Activated CD8-positive, alpha-beta memory T cell treated with anti-CD3 and anti-CD28 coated beads, Interleukin-2, amount 10 ng/mL, durations not matched to agents 7 days and 5 days (primary cell): ENCODE measurements around the gene OCSTAMP. TPM values are rescaled to one million over a fixed set of nuclear protein-coding genes. Genes with fewer than 3 reads are reported as not detected.

ENCODE experiments used
- ATAC-seq: fragments of 150-1000 bp; cut with Tn5 transposase; one replicate; pipeline ENCODE4 v1.10.0; 2021; ENCODE audit warnings: moderate library complexity
- CTCF ChIA-PET: fragments of 350-600 bp; sonication (Branson Sonifier 250); formaldehyde crosslinking; loops from one replicate; lab custom pipeline; 2021; ENCODE audit warnings: antibody characterized with exemption; lab: Charles Lee
- DNase-seq: peaks from one replicate; pipeline ENCODE4 v3.0.0-alpha.2; 2020
- H3K27ac Mint-ChIP-seq: one replicate; pipeline ENCODE4 v1.8.0; 2021; ENCODE audit warnings: mild to moderate bottlenecking, mixed read lengths
- H3K27me3 Mint-ChIP-seq: one replicate; pipeline ENCODE4 v1.8.0; 2021; ENCODE audit warnings: mixed read lengths
- H3K36me3 Mint-ChIP-seq: one replicate; pipeline ENCODE4 v1.8.0; 2021; ENCODE audit warnings: mild to moderate bottlenecking, mixed read lengths
- H3K4me1 Mint-ChIP-seq: one replicate; pipeline ENCODE4 v1.8.0; 2021; ENCODE audit warnings: mixed read lengths
- H3K4me3 Mint-ChIP-seq: one replicate; pipeline ENCODE4 v1.8.0; 2021; ENCODE audit warnings: mild to moderate bottlenecking, moderate library complexity, mixed read lengths
- H3K9me3 Mint-ChIP-seq: one replicate; pipeline ENCODE4 v1.8.0; 2022; ENCODE audit warnings: low read depth, mixed read lengths
- total RNA-seq, 2 experiments: library from RNA; stranded (reverse); gene quantifications; one replicate each; pipeline ENCODE4 v1.2.3, GENCODE V29; 2021

OCSTAMP gene
- total RNA-seq, 2 experiments from 2014 or later: not detected

DNA sequence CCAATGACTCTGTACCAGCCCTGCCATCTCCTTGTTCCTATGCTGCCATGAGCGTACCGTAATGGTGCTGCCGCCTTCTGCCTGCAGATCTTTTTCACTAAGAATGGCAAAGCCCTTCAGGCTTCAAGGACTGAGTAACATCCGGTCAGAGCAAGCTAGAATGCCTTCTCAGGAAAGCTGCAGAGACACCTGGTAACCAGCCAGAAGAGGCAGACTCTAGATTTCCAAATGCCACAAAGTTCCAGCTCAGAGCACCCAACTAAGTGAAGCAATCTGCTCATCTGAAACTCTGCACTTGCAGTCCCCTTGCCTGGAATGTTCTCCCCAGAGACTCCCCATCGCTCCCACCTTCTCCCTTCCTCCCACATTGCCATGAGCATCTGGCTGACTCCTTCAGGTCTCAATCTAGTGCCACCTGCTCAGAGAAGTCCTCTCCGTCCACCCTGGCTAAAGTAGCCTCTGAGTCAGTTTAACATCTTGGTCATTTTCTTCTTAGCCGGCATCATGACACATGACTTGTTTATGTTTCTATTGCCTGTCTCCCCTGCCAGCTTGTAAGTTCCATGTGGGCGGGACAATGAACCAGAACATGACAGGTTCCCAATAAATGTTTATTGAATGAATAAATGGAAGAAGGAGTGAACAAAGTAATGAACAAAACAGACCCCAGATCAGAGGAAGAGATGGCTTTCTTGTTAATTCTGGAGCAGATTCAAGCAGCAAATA lies 6.9 kb upstream of the OCSTAMP start:
- ATAC-seq (no peak), DNase-seq (no peak)
- Mint-ChIP-seq H3K27ac (no peak overlapping the region), H3K9me3 (no peaks in the 10 kb centered on the region), H3K4me1 (peaks cover 68% of the 10 kb centered on the region), H3K27me3 (no peaks in the 10 kb centered on the region), H3K4me3 (no peak overlapping the region), H3K36me3 (peaks cover 6% of the 10 kb centered on the region)
- CTCF ChIA-PET: interaction anchor here (0.8 to 5.8 kb wide), 4 partner anchors 13 to 40 kb away, joined by 3 to 28 read pairs (median 3); no protein-coding TSS in a partner anchor

- ATAC-seq (no peak), DNase-seq (no peak)
- Mint-ChIP-seq H3K27me3 (no peaks in the 10 kb centered on the region), H3K4me3 (no peak overlapping the region), H3K27ac (peak overlapping the region; percentile 33), H3K36me3 (peaks cover 6% of the 10 kb centered on the region), H3K9me3 (no peaks in the 10 kb centered on the region), H3K4me1 (peaks cover 80% of the 10 kb centered on the region)
- CTCF ChIA-PET: interaction anchor here (0.6 to 1.8 kb wide), 3 partner anchors 8 to 10 kb away, joined by 3 to 7 read pairs (median 3); no protein-coding TSS in a partner anchor
These were observed 5.0 kb upstream of the OCSTAMP start for GRCh38 chr20:46555370-46555956.

DNA sequence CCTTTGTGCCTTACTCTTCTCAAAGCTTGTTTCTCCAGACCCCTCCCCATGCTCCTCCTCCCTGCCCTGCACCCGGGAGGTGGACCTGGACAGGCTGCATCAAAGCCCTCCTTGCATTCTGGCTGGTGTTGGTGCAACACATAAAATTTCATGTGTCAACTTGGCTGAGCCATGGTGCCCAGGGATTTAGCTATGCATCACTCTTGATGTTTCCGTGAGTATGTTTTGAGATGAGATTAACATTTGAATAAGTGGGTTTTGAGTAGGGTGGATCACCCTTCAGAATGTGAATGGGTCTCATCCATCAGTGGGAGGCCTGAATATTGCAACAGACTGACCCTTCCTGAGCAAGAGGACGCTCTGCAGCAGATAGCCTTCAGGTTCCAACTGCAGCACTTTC lies 4.4 kb upstream of the OCSTAMP start:
- no peak overlapping the region for H3K27ac Mint-ChIP-seq
- CTCF ChIA-PET: interaction anchor here (1.8 to 9.2 kb wide), 2 partner anchors 6 to 10 kb away, joined by 7 to 69 read pairs; no protein-coding TSS in a partner anchor
- no peak for ATAC-seq
- no peaks in the 10 kb centered on the region for H3K27me3 Mint-ChIP-seq
- no peak for DNase-seq
- peaks cover 79% of the 10 kb centered on the region for H3K4me1 Mint-ChIP-seq
- H3K4me3 Mint-ChIP-seq: no peak overlapping the region
- no peaks in the 10 kb centered on the region for H3K9me3 Mint-ChIP-seq
- peaks cover 6% of the 10 kb centered on the region for H3K36me3 Mint-ChIP-seq

GRCh38 chr20:46553926-46554325 lies 3.5 kb upstream of the OCSTAMP start:
- no peaks in the 10 kb centered on the region for H3K27me3 Mint-ChIP-seq
- peak overlapping the region; percentile 13 for H3K27ac Mint-ChIP-seq
- no peak for DNase-seq
- no peak overlapping the region for H3K4me3 Mint-ChIP-seq
- ATAC-seq: no peak
- H3K4me1 Mint-ChIP-seq: peaks cover 73% of the 10 kb centered on the region
- CTCF ChIA-PET: interaction anchor here (1.8 to 9.2 kb wide), 5 partner anchors 7 to 135 kb away, joined by 7 to 69 read pairs (median 15); partner anchors contain the start of gene TP53RK
- no peaks in the 10 kb centered on the region for H3K9me3 Mint-ChIP-seq
- peaks cover 6% of the 10 kb centered on the region for H3K36me3 Mint-ChIP-seq

DNA sequence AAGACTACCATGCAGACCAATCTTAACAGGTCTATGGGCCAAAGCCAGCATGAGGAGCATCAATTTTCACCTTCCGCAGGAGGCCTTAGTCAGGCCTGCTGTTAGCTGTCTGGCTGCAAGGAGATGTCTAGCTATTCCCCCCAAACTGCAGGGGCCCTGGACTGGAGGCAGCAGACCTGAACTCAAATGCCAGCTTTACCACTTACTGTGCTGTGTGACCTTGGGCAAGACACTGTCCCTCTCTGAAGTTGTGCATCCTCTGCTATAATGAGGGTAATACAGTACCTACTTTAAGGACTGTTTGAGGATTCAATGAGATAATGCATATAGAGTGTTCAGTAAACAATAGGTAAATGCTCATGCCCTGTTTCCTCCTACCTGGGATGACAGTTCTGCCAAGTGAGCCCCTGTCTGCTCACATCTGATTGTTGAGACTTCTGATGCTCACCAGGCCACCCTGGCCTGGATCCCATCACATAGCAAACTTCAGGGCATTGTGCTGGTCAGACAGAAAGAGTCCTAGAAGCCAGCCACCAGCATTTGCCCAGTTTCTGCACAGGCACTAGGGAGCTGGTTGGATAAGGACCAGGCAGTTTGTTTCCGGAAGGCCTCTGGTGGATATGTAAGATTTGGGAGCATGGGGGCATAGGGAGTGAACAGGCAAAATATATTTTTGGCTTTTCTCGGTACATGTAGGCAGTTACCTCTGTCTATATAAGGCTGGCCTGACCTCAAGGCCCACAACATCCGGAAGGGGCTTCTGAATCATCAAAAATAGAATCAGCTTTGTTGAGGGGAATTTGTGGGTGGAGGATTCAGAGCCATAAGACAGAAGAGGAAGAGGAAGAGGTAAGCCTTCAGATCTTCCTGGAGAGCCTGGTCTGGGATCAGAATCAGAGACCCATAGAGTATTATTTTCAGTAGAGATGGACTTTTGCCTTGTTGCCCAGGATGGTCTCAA lies 2.3 kb upstream of the OCSTAMP start:
- Mint-ChIP-seq H3K27ac (peak overlapping the region; percentile 88), H3K36me3 (peaks cover 6% of the 10 kb centered on the region), H3K4me1 (peaks cover 66% of the 10 kb centered on the region), H3K4me3 (peak overlapping the region; percentile 39), H3K27me3 (no peaks in the 10 kb centered on the region), H3K9me3 (no peaks in the 10 kb centered on the region)
- CTCF ChIA-PET: interaction anchor here (0.7 to 9.2 kb wide), 7 partner anchors 8 to 137 kb away, joined by 3 to 69 read pairs (median 11); partner anchors contain the start of genes TP53RK and ZNF334
- DNase-seq (peak; percentile 92), ATAC-seq (peak; percentile 91)

GRCh38 chr20:46551522-46552381 lies 1.3 kb upstream of the OCSTAMP start:
- Mint-ChIP-seq H3K4me1 (peaks cover 58% of the 10 kb centered on the region), H3K4me3 (no peak overlapping the region), H3K27me3 (no peaks in the 10 kb centered on the region), H3K9me3 (no peaks in the 10 kb centered on the region), H3K27ac (peak overlapping the region; percentile 88), H3K36me3 (peaks cover 6% of the 10 kb centered on the region)
- DNase-seq (no peak), ATAC-seq (no peak)
- CTCF ChIA-PET: interaction anchor here (0.7 to 9.2 kb wide), 7 partner anchors 7 to 138 kb away, joined by 3 to 69 read pairs (median 11); partner anchors contain the start of genes TP53RK and ZNF334

GRCh38 chr20:46549188-46549972 lies 1.1 kb downstream of the OCSTAMP start:
- no peak for DNase-seq
- H3K27me3 Mint-ChIP-seq: no peaks in the 10 kb centered on the region
- CTCF ChIA-PET: interaction anchor here (1.1 to 9.2 kb wide), 9 partner anchors 11 to 201 kb away, joined by 3 to 69 read pairs (median 4); no protein-coding TSS in a partner anchor
- H3K9me3 Mint-ChIP-seq: no peaks in the 10 kb centered on the region
- H3K36me3 Mint-ChIP-seq: peaks cover 2% of the 10 kb centered on the region
- H3K4me3 Mint-ChIP-seq: no peak overlapping the region
- no peak for ATAC-seq
- H3K4me1 Mint-ChIP-seq: peaks cover 41% of the 10 kb centered on the region
- no peak overlapping the region for H3K27ac Mint-ChIP-seq

GRCh38 chr20:46548688-46549087 lies 1.8 kb downstream of the OCSTAMP start:
- no peak overlapping the region for H3K4me3 Mint-ChIP-seq
- CTCF ChIA-PET: interaction anchor here (1.5 to 9.2 kb wide), 2 partner anchors 12 to 27 kb away, joined by 4 to 69 read pairs; no protein-coding TSS in a partner anchor

GRCh38 chr20:46547995-46548394 lies 2.5 kb downstream of the OCSTAMP start:
- Mint-ChIP-seq H3K9me3 (no peaks in the 10 kb centered on the region), H3K4me3 (no peak overlapping the region), H3K36me3 (no peaks in the 10 kb centered on the region), H3K27ac (no peak overlapping the region), H3K27me3 (no peaks in the 10 kb centered on the region), H3K4me1 (peaks cover 38% of the 10 kb centered on the region)
- no peak for ATAC-seq
- DNase-seq: no peak
- CTCF ChIA-PET: interaction anchor here (1.2 to 9.2 kb wide), 2 partner anchors 13 to 133 kb away, joined by 3 to 69 read pairs; no protein-coding TSS in a partner anchor

More at GRCh38 chr20:46548688-46549087, 1.8 kb downstream of the OCSTAMP start:
- Mint-ChIP-seq H3K4me1 (peaks cover 40% of the 10 kb centered on the region), H3K27ac (no peak overlapping the region), H3K27me3 (no peaks in the 10 kb centered on the region), H3K9me3 (no peaks in the 10 kb centered on the region), H3K36me3 (no peaks in the 10 kb centered on the region)
- ATAC-seq (no peak), DNase-seq (no peak)

DNA sequence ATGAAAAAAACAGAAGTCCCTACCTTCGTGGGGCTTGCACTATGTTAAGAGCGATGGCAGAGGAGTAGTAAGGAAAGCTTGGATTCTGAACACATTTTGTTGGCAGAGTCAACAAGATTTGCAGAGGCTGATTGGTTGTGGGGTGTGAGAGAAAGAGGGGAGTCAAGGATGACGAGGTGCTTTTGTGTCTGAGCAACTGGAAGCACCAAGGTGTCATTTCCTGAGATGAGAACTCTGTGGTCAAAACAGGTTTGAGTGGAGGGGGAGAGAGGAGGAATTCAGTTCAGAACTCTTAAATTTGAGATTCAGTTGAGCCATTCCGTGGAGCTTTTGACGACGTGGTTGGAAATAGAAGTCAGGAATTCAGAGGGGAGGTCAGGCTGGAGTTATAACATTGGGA lies 3.5 kb downstream of the OCSTAMP start:
- DNase-seq: peak; percentile 51
- CTCF ChIA-PET: interaction anchor here (0.6 to 9.2 kb wide), 4 partner anchors 8 to 135 kb away, joined by 3 to 69 read pairs (median 34); no protein-coding TSS in a partner anchor
- no peak for ATAC-seq
- Mint-ChIP-seq H3K36me3 (no peaks in the 10 kb centered on the region), H3K27ac (no peak overlapping the region), H3K4me3 (no peak overlapping the region), H3K27me3 (no peaks in the 10 kb centered on the region), H3K9me3 (no peaks in the 10 kb centered on the region), H3K4me1 (peaks cover 30% of the 10 kb centered on the region)

DNA sequence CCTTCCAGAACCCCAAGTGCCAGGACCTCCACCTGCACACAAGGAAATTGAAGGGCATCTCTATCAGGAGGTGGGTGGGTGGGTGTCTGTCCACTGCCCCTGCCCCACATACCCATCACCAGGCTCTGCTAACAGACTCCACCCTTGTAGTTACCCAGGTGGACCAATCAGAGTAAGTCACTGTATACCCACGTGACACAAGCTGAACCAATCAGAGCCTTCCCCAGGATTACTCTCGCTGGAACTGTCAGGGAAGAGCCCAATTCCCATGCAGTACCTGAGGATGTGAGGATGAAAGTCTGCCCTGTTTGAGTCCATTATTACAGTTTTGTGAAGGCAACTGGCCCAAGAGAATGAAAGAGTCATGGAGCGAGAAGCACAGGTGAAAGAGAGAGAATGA lies 4.2 kb downstream of the OCSTAMP start:
- ATAC-seq (no peak), DNase-seq (no peak)
- Mint-ChIP-seq H3K4me3 (no peak overlapping the region), H3K27ac (no peak overlapping the region), H3K36me3 (no peaks in the 10 kb centered on the region), H3K4me1 (peaks cover 24% of the 10 kb centered on the region), H3K9me3 (no peaks in the 10 kb centered on the region), H3K27me3 (no peaks in the 10 kb centered on the region)
- CTCF ChIA-PET: interaction anchor here (0.6 to 9.2 kb wide), 4 partner anchors 15 to 869 kb away, joined by 3 to 69 read pairs (median 34); no protein-coding TSS in a partner anchor
